GM18867 (cell line): ENCODE results near the gene ITPR1.

ENCODE experiments used
- ATAC-seq: cut with Tn5 transposase; IDR thresholded peaks from one replicate; pipeline ENCODE4 v1.9.1; 2021; ENCODE audit warnings: mild to moderate bottlenecking, moderate library complexity; ENCODE audit not compliant: unreplicated experiment

Gene ITPR1

DNA sequence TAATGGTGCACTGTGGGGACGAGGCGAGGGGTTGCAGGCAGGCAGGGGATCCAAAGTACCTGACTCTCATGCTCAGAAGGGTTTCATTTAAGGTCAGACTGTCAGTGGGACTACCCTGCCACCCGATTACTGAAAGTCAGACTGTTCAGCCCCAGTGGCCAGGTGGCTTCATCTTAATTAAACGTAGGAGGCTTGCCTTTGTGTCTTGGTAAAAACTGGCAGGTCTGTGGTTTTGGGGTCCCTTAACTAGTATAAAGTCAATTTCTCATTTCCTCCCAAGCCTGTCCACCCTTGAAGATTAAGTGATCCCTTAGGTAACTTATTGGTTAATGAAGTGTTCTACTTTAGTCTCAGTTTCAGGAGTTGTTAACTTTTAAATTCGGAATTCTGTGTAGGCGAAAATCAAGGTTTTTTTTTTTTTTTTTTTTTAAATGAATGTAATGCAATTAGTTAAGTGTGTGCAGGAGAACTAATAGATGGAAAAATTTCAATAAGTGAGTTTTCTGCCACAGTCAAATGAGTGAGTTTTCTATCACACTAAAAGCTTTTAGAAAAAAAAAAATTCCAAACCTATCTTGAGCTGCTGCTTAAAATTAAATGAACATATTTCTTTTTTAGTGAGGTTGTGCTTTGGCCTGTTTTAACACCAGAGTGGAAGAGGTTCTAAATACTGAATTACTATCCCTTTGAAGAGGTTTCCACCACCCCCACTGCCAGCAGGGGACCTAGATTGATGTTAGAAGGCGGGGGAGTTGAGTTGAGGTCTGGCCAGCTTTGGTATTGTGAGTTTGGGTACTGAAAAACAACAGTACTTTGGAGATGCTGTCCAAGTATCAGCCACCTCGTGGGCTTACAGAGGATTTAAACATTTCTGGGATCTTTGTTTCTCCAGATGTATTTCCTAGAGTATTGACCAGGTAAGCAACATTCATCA is 15.2 kb downstream of the ITPR1 start:
- ATAC-seq, result peak; percentile 78

DNA sequence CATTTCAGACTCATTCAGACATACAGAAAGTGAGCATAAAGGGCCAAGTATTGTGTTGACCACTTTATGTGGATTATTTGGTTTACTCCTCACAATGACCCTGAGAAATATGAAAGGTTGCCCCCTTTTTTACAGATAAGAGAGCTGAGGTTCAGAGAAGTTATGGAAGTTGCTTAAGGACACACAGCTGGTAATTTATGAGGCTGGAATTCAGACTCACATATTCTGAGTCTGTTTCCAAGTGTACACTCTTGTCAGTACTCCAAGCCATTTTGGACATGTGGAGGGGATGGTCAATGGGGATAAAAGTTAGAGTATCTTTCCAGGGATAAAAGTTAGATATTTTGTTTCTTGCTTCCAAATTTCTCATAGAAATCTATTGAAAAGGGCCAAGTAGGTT is 15.9 kb downstream of the ITPR1 start:
- no peak for ATAC-seq

DNA sequence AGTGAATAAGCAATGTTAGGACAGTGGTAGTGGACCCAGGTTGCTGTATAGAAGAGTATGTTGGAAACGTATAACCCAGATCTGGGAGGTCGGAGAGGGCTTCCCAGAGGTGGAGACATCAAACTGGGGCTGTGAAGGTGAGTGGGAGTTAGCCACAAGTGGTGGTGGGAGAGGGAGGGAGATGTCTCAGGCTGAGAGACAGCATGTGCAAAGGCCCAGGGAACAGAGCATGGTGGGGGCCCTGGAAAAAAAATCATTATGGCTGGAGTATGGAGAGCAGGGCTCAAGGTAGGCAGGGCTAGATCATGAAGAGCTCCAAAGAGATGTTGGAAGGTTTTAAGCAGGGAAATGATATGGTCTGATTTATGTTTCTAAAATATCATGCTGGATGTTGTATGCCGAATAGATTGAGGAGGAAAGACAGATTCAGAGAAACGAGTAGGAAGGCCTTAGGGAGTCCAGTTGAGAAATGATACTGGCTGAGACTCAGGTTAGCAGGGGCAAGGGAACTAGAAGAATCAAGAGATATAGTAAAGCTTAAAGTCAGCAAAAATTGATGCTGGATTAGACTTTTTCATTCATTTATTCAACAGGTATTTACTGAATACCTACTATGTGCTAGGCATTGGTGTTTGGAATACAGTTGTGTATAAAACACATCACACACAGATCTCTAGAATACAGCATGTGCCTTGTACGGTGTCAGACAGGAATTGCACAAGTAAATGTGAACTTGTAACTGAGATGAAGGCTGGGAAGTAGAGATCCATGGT is 17.0 kb downstream of the ITPR1 start:
- ATAC-seq, result no peak

DNA sequence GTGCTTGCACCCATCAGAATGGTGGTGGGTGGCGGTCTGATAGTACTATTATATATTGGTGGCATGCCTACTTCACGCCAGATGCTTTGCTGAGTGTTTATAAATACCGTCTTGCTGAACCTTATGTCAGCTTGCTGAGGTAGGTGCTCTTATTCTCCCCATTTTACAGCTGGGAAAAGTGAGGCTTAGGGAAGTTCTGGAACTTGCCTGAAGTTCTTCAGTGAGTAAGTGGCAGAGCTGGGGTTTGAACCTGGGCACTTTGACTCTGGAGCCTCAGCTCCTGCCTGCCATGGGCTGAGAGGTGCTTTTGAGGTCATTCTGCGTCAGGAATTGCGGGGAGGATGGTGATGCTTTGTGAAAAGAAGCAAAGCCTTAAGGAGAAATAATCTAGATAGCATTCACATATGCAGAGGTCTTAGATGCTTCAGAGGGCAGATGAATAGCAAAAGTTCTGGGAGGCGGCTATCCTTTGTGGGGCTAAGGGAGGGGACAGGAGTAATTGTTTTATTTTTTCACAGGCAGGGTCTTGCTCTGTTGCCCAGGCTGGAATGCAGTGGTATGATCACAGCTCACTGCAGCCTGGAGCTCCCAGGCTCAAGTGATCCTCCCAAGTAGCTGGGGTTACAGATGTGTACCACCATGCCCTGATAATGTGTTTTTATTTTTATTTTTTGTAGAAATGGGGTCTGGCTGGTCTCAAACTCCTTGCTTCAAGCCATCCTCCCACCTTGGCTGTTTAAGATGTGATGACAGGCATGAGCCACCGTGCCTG is 18.5 kb downstream of the ITPR1 start:
- no peak for ATAC-seq

DNA sequence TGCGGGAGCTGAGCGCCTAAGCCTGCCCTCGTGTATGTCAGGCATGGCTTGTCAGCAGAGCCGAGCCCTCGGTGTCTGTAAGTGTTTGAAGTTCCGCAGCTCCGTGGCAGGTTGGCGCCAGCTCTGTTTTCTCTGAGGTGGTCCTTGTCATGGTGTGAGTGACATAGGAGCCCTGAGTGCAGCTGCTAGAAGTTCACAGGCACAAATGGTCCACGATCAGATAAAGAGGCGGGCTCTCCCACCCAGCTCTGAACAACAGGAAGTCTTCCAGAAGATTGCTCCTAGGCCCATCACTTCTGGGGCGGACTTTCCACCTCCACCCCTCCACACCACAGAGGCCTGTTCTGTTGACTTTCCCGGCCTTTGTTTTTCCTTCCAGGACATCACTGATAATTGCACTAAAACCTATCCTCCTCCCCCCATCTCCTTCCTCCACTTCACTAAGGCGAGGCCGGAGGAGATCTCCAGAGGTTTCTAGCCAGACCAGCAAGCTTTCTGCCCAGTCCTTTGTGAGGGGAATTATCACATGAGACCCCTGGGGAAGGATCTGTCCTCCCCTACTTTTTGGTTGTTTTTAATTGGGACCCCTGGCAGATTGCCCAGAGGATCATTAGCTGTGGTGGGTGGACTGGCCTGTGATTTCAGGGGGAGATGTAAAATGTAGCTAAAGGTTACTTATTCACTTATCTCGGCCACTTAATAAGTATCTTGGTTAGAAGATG is 19.9 kb downstream of the ITPR1 start:
- ATAC-seq, result no peak

DNA sequence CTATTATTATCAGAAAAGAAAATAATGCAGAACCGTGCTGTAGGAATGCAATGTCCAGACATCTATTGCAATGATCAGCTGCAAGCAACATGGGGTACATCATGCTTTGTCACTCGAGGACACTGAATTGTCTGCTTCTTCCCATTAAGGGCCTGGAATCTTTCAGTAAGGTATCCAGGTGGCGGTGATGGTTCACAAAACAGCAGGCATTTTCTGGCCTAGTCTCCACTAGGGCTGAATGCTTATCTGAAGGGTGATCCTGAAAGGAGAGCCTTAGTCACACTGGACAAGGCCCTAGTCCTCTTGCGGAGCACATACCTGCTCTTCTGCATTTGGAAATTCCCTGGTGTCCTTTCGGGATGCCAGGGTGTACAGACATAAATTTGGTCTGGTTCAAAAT is 21.2 kb downstream of the ITPR1 start:
- ATAC-seq, result no peak

DNA sequence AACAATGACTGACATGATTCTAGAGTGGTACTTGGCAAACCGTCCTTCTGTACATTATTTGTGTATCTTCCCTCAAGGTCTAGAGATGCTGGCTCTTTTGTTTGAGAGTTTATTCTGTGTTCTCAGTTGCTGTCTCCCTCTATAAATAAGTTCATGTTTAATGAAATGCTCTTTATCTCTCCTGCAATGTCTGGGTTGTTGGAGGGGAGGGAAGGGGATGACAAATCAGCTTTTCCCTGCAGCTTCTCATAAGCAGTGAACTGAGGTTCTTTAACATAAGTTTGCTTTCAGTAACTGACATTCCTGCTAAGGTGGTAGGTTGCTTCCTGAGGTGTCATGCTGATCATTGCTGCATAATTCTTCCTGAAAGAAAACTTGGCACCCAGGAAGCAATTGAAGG is 21.8 kb downstream of the ITPR1 start:
- ATAC-seq, result no peak

DNA sequence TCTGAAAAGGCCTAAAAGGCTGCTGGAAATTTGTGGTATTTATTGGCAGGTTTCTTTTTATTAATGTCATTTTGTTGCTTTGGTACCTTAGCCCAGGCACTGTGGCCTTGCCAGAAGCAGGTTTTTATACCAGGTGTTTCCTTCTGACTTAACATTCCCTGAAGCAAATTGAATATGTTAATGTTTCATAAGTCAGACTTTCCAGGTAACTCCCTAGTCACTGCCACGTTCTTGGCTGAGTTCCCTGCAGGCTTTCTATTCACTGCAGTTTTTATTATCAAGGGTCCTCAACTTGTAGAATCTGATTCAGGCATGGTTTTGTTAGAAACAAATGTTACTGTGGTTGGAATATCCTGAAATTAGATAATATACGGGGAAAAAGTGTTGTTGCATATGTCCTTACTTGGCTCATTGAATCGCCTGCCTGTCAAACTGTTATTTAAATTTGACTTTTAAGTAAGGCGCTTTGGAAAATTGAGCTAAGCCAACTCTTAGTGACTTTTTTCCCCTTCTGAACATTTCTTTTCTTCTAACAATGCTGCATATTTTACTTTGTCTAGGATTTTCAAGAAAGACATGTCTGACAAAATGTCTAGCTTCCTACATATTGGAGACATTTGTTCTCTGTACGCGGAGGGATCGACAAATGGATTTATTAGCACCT is 22.9 kb downstream of the ITPR1 start:
- ATAC-seq, result no peak

DNA sequence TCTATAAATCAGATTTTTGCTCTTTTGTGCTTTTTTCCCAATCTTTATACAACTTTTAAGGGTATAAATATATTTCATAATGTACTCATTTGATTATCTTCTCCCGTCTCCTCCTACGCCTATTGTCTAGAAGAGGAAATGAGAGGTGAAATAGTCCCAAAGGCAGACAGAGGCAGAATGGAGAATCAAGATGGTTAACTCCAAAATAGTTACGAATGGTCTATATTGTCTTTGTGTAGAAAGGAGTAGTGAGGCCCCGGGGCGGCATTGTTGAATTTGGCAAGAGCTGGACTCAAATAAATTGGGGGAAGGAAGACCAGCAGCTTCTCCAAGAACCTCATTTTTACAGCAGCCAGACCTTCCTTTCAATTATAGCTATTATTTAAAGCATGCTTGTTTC is 23.9 kb downstream of the ITPR1 start:
- ATAC-seq, result no peak

DNA sequence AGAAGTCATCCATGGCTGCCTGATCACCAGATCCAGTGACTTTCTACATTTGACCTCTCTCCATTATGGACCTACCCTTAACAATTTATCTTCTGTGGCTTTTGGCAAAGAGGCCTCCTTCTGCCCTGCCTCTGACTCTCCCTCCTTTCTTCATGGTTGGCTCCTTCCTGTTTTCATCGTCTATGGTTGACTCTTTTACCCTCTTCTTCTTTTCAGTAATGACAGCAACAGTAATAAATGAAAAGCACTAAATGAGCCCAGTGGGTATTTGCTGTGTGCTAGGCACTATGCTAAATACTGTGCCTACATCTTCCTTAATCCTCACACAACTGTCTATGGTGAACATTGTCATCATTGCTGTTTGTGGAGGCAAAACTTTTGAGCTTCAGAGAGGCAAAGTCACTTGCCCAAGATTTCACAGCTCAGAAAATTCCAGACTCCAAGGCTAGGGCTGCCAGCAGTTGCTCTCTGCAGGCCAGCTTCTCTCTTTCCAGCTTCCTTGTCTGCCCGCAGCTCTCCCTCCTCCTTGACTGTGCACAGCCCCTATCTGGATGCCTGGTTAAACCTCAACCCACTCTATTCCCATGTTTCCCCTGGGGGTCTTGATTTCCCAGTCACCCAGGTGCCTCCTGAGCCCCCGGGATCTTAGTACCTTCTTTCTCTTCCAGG is 24.6 kb downstream of the ITPR1 start:
- no peak for ATAC-seq

DNA sequence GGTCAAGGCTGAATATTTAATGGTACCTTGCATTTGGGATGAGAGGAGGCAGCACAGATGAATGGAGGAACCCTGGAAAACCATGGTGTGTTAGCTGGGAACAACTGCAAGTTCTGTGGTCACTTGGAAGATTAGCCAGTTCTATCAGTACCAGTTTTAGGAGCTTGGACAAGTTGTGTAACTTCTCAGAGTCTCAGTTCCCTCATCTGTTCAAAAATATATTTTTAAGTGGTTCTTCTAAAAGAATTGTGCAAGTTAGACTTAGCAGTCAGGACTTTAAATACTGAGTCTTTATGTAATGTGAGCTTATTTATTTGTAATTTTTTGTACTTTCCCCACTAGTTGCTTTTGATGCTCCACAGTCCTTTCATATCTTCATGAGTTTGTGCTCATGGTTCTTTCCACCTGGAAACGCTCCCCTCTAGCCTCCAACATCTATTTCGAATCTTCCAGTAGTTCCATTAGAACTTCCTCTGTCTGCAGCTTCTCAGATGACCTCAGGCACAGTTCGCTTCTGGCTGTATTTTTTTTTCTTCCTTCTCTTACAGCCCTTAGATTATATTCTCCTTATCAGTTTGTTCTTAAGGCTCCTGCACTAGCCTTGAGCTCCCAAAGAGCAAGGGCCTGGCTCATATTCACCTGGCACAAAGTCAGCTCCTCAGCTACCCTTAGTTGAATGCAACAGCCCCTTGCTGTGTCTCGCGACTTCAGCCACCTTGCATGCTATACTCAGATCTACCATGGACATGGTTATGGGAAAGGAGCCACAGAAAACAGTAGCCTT is 27.1 kb downstream of the ITPR1 start:
- no peak for ATAC-seq

DNA sequence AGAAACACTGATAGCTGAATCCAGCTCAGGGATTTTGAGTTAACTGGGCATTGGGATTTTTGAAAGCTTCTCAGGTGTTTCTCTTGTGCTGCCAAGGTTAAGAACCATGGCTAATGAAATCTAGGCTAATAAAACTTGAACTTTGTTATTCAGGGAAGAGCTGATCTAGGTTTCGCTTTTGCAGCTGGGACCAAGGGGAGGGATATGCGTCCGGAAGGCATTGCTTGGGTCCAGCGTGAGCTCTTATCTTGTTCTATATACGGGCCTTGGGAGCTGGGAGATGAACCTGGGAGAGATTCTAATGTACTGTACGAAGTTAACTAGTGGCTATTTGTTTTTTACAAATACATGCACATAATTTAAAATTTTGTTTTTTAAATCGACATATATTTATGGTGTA is 29.8 kb downstream of the ITPR1 start:
- no peak for ATAC-seq

DNA sequence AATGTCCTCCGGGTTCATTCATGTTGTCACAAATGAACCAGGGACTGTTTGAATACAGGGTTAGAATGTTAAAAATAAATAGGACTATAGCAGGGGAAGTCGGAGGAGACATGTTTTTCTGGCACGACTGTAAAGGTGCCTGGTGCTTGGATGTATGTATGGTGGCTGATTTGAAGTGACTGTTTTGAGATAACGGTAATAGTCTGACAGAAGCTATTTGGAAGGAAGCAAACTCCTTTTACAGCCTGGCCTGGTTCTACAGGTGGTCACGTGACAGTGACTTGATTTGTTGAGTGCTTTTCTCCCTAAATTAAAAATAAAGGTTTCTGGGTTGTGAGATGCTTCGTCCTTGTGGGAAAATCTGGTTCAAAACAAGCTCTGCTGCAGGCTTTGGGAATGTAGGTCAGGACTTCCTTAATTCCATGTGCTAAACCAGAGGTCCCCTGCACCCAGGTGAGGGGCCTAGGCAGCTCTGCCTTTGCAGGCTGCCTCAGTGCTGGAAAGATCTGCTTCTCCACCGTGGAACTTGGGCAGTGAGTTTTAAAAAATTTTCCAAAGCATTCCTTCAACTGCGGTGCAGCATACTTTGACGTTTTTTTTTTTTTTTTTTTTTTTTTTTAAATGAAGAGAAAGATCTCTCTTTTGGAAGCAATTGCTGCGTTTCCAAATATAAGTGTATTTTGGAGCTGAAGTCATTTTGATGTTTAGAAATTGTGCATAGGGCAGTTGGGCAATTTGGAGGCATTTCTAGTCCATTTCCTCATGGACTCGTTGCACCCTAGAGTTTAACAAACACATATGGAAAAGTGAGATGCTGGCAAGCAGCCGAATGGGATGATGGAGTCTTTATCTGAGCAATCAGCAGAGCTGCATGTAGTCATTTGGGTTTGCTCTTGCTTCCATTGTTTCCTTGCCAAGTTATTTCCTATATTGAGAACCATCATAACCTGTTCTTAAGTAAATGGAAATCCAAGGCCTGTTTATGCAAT is 30.9 kb downstream of the ITPR1 start:
- ATAC-seq, result no peak

DNA sequence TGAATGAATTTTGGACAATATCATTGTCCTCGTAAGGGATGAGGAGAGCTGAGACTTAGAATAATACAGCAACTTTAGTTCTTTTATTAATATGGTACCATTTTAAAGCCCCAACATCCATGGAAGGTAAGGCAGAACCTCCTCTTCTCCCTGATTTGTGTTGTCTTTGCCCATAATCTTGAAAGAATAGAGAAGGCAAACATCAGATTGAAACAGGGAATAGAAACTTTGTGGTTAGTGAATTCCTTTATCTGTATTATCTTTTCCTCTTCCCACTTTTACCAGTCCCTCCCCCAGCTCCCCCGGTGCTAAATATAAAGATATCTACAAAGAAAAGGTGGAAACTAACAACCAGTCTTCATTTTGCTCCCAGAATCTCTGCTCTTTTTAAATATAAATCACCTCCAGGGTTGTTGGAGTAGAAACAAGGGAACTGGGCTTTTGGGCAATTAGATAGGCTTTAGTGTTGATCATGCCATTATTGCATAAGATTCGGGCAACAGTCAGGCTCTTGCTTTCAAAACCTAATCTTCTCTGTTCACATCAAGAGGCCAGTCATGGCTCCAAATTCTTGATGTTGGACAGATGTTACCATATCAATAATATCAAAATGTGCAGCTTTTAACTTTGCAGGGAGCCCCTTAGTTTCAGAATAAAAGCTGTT is 32.5 kb downstream of the ITPR1 start:
- ATAC-seq, result no peak

DNA sequence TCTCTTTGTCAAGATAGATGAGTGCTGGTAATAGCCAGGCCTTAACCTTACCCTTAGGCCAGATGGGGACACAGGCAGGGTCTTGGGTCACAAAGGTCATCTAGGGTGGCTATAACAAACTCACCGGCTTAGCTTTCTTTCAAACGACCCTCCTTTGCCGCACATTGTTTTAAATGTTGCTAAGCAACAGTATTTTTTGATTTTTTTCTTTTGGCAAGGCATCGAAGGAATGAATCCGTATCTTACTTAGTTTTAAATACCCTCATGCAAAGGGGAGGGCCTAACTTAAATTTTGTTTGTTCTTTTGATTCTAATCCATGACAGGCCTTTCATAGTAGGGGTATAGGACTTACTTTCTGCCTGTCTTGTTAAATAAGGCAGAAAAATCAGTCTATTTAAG is 35.2 kb downstream of the ITPR1 start:
- no peak for ATAC-seq

DNA sequence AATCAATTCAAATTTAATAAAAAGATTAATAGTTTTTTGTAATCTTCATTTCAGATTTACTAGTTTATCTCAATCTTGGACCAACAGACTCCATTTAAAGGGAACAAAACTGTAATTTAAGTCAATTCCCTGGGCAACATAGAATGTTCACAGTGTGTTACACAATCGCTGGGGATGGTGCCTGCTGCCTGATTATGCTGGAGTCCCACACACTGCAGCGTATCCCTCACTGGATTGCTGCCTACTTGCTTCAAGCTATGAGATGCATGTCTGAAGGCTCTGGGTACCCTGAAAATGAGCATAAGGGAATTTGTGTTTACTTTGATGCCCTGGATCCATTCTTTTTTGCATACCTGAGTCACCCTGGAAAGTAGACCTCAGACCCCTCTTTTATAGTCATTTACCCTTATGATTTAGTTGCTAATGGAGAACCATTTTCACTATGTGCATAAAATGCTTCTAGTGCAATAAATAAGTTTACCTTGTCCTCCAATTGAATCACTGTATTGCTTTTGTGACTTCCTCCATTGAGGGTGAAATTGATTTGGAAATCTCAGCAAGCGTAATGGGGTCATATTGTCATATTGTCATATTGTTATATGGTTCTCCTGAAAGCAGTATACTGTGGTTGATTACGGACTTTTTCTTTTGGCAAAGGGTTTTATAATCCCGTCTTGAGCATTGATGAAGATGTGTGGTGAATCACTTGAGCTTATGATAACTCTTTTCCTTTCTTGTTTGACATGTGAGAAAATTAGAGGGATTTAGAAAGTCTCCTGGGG is 35.9 kb downstream of the ITPR1 start:
- no peak for ATAC-seq
